Measurements from ENCODE around the gene DAPK3.
"Not testable (repeated sequence)": the region's sequence is repeated elsewhere in the genome, so short reads cannot be mapped to it uniquely, and the experiment has no call there.

DAPK3 gene

GRCh38 chr19:4005436-4005835 is 34.5 kb upstream of the DAPK3 start:
- DNase-seq (ENCODE audit: low read depth in 2 of 2), result not testable (repeated sequence)

- not testable (repeated sequence) for DNase-seq (ENCODE audit: low read depth in 2 of 2)
Observed at GRCh38 chr19:4000798-4001197, 29.9 kb upstream of the DAPK3 start.

DNA sequence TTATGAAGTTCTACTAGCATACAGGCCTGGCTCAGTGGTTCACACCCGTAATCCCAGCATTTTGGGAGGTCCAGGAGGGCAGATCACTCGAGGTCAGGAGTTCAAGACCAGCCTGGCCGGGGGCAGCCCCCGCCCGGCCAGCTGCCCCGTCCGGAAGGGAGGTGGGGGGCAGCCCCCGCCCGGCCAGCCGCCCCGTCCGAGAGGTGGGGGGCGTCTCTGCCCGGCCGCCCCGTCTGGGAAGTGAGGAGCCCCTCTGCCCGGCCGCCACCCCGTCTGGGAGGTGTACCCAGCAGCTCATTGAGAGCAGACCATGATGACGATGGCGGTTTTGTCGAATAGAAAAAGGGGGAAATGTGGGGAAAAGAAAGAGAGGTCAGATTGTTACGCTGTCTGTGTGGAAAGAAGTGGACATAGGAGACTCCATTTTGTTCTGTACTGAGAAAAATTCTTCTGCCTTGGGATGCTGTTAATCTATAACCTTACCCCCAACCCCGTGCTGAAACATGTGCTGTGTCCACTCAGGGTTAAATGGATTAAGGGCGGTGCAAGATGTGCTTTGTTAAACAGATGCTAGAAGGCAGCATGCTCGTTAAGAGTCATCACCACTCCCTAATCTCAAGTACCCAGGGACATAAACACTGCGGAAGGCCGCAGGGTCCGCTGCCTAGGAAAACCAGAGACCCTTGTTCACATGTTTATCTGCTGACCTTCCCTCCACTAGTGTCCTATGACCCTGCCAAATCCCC is 27.9 kb upstream of the DAPK3 start:
- DNase-seq (ENCODE audit: low read depth in 2 of 2), result not testable (repeated sequence)

GRCh38 chr19:3995607-3996006 is 24.7 kb upstream of the DAPK3 start:
- no peak for DNase-seq (ENCODE audit: low read depth in 2 of 2)

- DNase-seq (ENCODE audit: low read depth in 2 of 2), result no peak
Observed at GRCh38 chr19:3990815-3991117, 19.9 kb upstream of the DAPK3 start.

DNA sequence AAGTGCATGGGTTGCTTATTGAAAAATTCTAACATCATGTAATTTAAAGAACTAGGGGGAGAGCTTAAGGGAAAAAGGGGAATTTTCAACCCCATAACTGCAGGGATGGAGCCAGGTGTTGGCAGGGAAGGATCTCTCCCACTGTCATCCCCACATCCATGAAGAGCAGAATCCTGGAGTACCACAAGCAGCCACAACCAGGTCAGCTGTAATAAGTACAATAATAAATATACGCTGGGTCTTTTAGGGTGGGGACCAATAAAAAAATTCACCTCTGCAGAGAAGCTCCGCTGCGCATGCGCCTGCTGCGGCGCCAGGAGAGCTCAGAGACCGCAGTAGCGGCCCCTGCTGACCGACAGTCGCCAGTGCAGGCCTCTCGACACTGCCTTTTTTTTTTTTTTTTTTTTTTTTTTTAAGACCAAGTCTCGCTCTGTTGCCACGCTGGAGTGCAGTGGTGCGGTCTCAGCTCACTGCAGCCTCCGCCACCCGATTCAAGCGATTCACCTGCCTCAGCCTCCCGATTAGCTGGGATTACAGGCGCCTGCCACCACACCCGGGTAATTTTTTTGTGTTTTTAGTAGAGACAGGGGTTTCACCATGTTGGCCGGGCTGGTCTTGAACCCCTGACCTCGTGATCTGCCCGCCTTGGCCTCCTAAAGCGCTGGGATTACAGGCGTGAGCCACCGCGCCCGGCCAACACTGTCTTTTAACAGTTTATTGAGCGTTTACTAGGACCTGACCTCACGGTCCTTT is 16.9 kb upstream of the DAPK3 start:
- peak; percentile 82 for DNase-seq (ENCODE audit: low read depth in 2 of 2)

- peak in 1 of 2 donors; percentile 40 for DNase-seq (ENCODE audit: low read depth in 2 of 2)
Observed at GRCh38 chr19:3986260-3987041, 15.6 kb upstream of the DAPK3 start.

GRCh38 chr19:3985643-3986259 is 14.9 kb upstream of the DAPK3 start:
- no peak for DNase-seq (ENCODE audit: low read depth in 2 of 2)

- DNase-seq (ENCODE audit: low read depth in 2 of 2), result peak; percentile 81 to 87
Observed at GRCh38 chr19:3984908-3985642, 14.2 kb upstream of the DAPK3 start, which contains the start of gene EEF2. Gene EEF2, minus strand, starts transcription at chr19:3985463. Its CDS starts 83 bp downstream, at chr19:3985380.

DNA sequence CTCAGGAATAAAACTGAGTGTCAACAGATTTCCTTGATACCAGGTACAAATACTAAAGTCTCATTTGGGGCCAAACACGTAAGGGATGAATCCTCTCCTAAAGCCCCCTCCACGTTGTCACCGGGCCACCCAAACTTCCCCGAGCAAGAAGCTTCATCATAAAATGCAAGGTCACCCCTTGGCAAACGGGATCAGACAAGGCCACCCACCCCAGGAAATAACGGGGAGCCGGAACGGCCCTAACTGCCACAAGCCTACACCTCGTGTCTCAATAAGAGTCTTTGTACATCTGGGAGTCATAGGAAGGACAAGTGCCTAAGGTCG is 13.6 kb upstream of the DAPK3 start:
- DNase-seq (ENCODE audit: low read depth in 2 of 2), result no peak

DNA sequence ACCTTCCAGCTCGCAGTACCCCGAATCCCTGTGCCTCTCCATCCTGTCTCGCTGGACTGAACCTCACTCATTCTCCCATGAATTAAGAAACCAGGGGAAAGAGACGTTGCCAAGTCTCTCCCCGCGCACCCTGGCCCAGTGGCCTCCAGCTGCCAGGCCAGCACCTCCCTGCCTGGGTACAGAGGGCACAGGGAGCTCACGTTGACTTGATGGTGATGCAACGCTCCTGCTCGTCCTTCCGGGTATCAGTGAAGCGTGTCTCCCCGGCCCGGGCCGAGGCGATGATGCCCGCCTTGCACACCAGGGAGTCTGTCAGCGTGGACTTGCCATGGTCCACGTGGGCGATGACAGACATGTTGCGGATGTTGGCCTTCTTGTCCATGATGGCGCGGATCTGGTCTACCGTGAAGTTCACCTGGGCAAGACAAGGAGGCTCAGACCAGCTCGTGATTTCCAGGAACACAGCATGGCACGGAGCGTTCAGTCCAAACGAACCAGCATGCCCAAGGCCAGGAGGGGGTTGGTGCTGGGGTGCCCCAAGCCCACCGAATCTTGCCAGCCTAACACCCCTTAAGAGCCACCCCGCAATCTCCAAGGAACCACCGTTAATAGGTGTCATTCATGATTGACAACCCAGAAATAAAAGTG is 13.2 kb upstream of the DAPK3 start:
- no peak for DNase-seq (ENCODE audit: low read depth in 2 of 2)

GRCh38 chr19:3983542-3983914 is 12.6 kb upstream of the DAPK3 start:
- DNase-seq (ENCODE audit: low read depth in 2 of 2), result no peak

DNA sequence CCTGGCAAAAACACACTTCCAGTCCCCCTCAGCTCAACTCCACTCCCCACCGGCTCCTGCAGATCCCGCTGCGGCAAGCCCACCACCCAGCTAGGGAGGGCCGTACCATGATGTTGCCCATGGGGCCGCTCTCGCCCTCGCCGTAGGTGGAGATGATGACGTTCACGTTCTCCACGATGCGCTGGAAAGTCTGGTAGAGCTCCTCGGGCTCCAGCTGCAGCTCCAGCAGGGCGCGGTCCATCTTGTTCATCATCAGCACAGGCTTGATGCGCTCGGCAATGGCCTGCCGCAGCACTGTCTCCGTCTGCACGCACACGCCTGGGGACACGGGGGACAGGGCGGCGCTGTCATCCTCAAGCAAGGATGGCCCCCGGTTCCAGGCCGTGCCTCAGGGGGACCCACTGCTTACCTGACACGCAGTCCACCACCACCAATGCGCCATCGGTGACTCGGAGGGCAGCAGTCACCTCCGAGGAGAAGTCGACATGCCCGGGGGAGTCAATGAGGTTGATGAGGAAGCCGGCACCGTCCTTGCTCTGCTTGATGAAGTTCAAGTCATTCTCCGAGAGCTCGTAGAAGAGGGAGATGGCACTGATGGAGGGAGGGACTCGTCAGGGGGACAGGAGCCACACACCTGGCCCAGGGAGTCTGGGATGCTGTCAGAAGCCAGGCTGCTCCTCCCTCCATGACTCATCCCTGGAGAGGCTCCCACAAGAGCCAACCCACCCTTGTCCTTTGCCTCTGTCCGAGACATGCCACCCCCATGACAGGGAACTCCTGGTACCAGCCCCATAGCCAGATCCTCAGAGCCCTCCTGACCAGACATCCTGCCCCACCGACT is 12.0 kb upstream of the DAPK3 start:
- no peak for DNase-seq (ENCODE audit: low read depth in 2 of 2)

DNA sequence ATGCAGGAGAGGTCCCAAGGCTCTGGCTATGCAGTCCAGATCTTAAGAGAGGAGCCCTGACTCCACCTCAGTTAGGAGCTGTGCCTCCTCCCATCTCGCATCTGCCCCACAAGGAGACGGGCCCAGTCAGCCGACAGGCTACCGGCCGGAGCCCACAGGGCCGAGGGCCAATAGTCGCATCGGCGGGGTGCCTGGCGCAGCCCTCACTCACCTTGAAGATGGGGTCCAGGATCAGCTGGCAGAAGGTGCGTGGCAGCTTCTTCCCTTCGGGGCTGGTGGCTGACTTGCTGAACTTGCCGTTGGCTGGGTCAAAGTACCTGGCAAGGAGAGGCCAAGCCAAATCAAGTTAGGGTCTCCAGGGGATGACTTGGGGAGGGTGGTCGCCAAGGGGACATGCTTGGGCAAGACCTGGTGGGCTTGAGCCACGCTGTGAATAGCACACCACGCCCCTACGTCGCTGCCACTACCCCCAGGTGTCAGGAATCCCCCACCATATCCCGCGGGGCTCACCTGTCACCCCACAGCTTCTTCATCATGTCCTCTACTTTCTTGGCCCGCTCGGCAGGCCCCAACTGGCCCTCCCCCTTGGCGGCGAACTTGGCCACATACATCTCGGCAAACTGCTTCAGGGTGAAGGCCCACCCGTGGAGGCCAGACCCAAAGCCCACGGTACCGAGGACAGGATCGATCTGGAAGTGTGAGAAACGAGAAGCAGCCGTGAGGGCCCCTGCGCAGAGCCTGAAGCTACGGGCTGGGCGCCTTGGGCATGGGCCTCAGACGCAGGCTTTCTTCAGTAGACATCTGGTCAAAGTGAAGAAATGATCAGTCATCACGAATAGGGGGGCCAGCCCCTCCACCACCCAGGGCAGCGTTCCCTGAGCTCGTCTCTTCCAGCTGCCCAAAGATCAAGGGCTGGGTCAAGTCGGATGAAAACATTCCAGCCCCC is 11.1 kb upstream of the DAPK3 start:
- no peak for DNase-seq (ENCODE audit: low read depth in 2 of 2)

DNA sequence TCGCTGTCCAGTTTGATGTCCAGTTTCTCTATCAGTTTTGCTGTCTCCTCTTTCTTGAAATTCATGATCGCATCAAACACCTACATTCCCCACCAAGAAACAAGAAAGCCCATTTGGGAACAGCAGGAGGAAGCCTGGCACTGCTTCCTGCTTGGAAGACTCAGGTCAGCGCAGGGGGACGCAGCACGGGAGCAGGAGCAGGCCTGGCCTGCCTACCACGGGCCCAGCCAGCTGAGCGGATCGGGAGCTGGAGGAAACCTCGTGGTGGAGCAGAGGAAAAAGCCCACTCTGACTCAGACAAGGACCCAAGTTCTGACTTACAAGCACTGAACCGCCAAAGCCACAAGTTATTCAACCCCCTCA is 10.5 kb upstream of the DAPK3 start:
- DNase-seq (ENCODE audit: low read depth in 2 of 2), result no peak

GRCh38 chr19:3980353-3981251 is 9.7 kb upstream of the DAPK3 start:
- no peak for DNase-seq (ENCODE audit: low read depth in 2 of 2)

DNA sequence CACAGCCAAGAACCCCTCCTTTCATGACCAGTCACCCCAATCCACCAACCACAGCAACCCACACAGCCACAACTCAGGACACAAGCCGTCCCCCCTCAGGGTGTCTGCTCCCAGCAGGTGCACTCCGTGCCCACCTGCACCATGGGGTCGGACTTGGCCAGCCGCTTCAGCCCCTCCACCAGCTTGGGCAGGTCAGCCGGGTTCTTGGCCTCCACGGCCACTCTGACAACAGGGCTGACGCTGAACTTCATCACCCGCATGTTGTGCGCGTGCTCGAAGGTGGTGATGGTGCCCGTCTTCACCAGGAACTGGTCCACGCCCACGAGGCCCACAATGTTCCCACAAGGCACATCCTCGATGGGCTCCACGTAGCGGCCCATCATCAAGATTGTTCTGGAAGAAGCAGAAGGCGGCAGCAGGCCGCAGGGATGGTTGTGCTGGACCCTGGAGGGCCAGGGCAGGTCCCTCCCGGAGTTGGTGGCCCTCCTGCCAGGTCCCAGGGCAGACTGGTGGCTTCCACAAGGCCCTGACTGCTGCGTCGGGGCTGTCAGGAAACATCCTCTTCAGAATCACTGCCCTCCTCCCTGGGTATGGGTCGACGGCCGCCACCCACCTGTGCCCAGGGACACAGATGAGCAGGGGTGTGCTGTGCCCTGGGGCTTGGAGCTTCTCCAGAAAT is 8.9 kb upstream of the DAPK3 start:
- no peak for DNase-seq (ENCODE audit: low read depth in 2 of 2)

- no peak for DNase-seq (ENCODE audit: low read depth in 2 of 2)
Observed at GRCh38 chr19:3979289-3979673, 8.4 kb upstream of the DAPK3 start.
